SK-N-SH treated with all-trans-retinoic acid at 6 μM for 48 hours (cell line): ENCODE data around the gene UBQLN4.

ENCODE experiments used
- ARNTL ChIP-seq: fragments of 450-650 bp; formaldehyde crosslinking; IDR thresholded peaks from 2 replicates; pipeline ENCODE4 v1.5.0; 2020; ENCODE audit warnings: low read depth, mild to moderate bottlenecking, moderate library complexity, borderline replicate concordance
- PATZ1 ChIP-seq: fragments of 250-450 bp; sonication (Bioruptor Pico); IDR thresholded peaks from 2 replicates; pipeline ENCODE4 v1.8.0; 2020; ENCODE audit warnings: mild to moderate bottlenecking, moderate library complexity, borderline replicate concordance
- POU6F1 ChIP-seq: fragments of 250-450 bp; sonication (Bioruptor Pico); IDR thresholded peaks from 2 replicates; pipeline ENCODE4 v1.8.0; 2021; ENCODE audit warnings: low read depth, mild to moderate bottlenecking, moderate library complexity, borderline replicate concordance
- RARB ChIP-seq: fragments of 250-450 bp; sonication (Bioruptor Pico); IDR thresholded peaks from 2 replicates; pipeline ENCODE4 v1.8.0; 2021; ENCODE audit warnings: mild to moderate bottlenecking, moderate library complexity
- ZFP3 ChIP-seq: fragments of 250-450 bp; sonication (Bioruptor Pico); IDR thresholded peaks from 2 replicates; pipeline ENCODE4 v1.5.0; 2020; ENCODE audit warnings: mild to moderate bottlenecking, moderate library complexity
- ZNF8 ChIP-seq: fragments of 450-650 bp; formaldehyde crosslinking; IDR thresholded peaks from 2 replicates; pipeline ENCODE4 v1.5.0; 2020; ENCODE audit warnings: mild to moderate bottlenecking, moderate library complexity

- no peak for TF ChIP-seq POU6F1 (CRISPR knock-in tag)
- no peak for TF ChIP-seq ZFP3
- no peak for TF ChIP-seq ZNF8
- TF ChIP-seq ARNTL (CRISPR knock-in tag), result no peak
- TF ChIP-seq PATZ1, result no peak
- no peak for TF ChIP-seq RARB
Measured at GRCh38 chr1:156078728-156079127, 25.1 kb upstream of the UBQLN4 start.
